SK-N-SH (cell line): ENCODE measurements around the gene ARID3A.

Experiments used
- CTCF ChIP-seq: fragments of 200-600 bp; sonication (generic); IDR thresholded peaks from 2 replicates; pipeline ENCODE4 v1.6.1; 2017; ENCODE audit warnings: antibody characterized with exemption, mild to moderate bottlenecking, moderate library complexity
- EP300 ChIP-seq, 2 experiments: IDR thresholded peaks; 2 replicates each; pipeline versions ENCODE4 v1.4.0 to v1.6.1; 2012; ENCODE audit warnings: borderline replicate concordance in 1 of 2, low read depth in 1 of 2, low read length in 1 of 2
- FOXM1 ChIP-seq: IDR thresholded peaks from 2 replicates; pipeline ENCODE4 v1.4.0; 2012; ENCODE audit warnings: low read depth, mild to moderate bottlenecking
- PBX3 ChIP-seq: IDR thresholded peaks from 2 replicates; pipeline ENCODE4; 2012
- POLR2AphosphoS5 ChIP-seq: IDR thresholded peaks from 2 replicates; pipeline ENCODE4 v1.6.1; 2012; ENCODE audit warnings: low read depth, low read length
- TCF12 ChIP-seq: IDR thresholded peaks from 2 replicates; pipeline ENCODE4 v1.4.0; 2012

GRCh38 chr19:927780-928401, 2.1 kb downstream of the ARID3A start:
- TF ChIP-seq POLR2AphosphoS5 (no peak), CTCF (no peak), EP300 (IDR thresholded peaks at IDR 0.05; ENCODE audit: borderline replicate concordance in 1 of 2, low read depth in 1 of 2, low read length in 1 of 2) (no peak), FOXM1 (no peak), PBX3 (no peak), TCF12 (no peak)
